Epithelial cell of proximal tubule (primary cell): ENCODE data around the gene IRGQ. TPM values are rescaled to one million over a fixed set of nuclear protein-coding genes. Genes with fewer than 3 reads are reported as not detected.

ENCODE experiments used
- DNase-seq: peaks from one replicate; pipeline ENCODE4 v3.0.0-alpha.2; 2011; ENCODE audit warnings: low read depth
- H3K4me3 ChIP-seq: 2 replicates; pipeline ENCODE4 v1.5.1; 2011; ENCODE audit warnings: low read depth, mild to moderate bottlenecking, low read length
- total RNA-seq: library from RNA; depleted of rRNA; stranded (reverse); fragments of >200 nt; gene quantifications from 2 replicates; pipeline ENCODE4 v1.2.3, GENCODE V29; 2015
- TF ChIP-seq, protein P1 (sequence below): conservative IDR thresholded peaks from 2 replicates; pipeline ENCODE4 v1.5.1; 2012; ENCODE audit warnings: low read depth, mild to moderate bottlenecking, low read length

Gene IRGQ
- total RNA-seq, 1 donor from 2014 or later = 20.8 TPM

DNA sequence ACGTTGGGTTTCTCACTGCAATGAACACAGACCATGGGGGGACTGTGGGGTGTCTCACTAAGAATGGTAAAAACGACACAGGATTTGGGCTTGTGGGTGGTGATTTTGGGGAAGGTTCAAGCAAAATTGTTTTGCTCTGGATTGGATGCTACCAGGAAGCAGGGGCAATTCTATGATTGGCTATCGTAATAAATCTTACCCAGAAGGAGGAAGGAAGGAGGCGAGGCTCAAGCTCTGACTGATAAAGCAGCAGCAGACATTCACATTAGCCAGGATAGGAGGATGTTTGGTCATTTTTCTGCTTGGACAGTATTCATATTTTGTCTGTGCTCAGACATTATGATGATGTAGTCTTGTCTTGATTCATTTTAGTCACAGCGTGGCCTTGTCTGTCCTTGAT lies 1.9 kb upstream of the IRGQ start:
- TF ChIP-seq, protein P1, sequence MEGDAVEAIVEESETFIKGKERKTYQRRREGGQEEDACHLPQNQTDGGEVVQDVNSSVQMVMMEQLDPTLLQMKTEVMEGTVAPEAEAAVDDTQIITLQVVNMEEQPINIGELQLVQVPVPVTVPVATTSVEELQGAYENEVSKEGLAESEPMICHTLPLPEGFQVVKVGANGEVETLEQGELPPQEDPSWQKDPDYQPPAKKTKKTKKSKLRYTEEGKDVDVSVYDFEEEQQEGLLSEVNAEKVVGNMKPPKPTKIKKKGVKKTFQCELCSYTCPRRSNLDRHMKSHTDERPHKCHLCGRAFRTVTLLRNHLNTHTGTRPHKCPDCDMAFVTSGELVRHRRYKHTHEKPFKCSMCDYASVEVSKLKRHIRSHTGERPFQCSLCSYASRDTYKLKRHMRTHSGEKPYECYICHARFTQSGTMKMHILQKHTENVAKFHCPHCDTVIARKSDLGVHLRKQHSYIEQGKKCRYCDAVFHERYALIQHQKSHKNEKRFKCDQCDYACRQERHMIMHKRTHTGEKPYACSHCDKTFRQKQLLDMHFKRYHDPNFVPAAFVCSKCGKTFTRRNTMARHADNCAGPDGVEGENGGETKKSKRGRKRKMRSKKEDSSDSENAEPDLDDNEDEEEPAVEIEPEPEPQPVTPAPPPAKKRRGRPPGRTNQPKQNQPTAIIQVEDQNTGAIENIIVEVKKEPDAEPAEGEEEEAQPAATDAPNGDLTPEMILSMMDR = no peak
- DNase-seq = no peak
- peak overlapping the region; percentile 70 for H3K4me3 ChIP-seq

GRCh38 chr19:43596842-43597461 lies 1.0 kb upstream of the IRGQ start:
- TF ChIP-seq, protein P1 = no peak
- DNase-seq = no peak

DNA sequence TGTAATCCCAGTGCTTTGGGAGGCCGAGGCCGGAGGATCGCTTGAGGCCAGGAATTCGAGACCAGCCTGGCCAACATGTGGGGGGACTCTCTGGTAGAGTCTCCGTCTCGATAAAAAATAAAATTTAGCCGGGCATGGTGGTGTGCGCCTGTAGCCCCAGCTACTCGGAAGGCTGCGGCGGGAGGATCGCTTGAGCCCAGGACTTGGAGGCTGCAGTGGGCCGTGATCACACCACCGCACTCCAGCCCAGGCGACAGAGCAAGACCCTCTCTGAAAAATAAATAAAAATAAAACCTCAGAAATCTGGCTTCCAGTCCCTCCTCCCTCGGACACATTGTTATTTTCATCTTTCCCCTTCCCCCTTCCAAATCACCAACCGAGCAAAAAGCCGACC lies 332 bp downstream of the IRGQ start:
- peak overlapping the region; percentile 80 for H3K4me3 ChIP-seq
- TF ChIP-seq, protein P1 = no peak
- DNase-seq = no peak

More at GRCh38 chr19:43596842-43597461, 1.0 kb upstream of the IRGQ start:
- peak overlapping the region; percentile 70 for H3K4me3 ChIP-seq

GRCh38 chr19:43594710-43595604 lies 977 bp downstream of the IRGQ start:
- H3K4me3 ChIP-seq = peak overlapping the region; percentile 80
- no peak for DNase-seq
- TF ChIP-seq, protein P1 = peak; percentile 89

DNA sequence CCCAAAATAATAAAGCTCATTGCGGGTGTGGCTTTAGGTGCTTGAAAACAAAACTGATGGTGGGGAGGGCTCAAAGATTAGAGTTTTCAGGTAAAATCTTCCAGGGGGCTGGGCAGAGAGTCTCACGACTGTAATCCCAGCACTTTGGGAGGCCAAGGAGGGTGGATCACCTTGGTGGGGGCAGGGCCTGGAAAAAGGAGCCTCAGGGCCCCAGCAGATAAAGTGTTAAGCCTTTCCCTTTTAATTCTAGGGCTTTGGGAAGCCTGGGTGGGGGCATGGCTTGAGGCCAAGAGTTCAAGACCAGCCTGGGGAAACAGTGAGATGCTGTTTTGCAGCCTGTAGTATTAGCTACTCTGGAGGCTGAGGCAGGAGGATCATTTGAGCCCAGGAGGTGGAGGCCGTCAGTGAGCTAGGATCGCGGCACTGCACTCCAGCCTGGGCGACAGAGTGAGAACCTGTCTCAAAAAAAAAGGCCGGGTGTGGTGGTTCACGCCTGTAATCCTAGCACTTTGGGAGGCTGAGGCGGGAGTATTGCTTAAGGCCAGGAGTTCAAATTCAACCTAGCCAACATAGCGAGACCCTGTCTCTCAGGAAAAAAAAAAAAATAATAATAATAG lies 1.7 kb downstream of the IRGQ start:
- peak overlapping the region; percentile 80 for H3K4me3 ChIP-seq
- TF ChIP-seq, protein P1 = no peak
- no peak for DNase-seq

- H3K4me3 ChIP-seq = no peak overlapping the region
- TF ChIP-seq, protein P1 = no peak
- DNase-seq = no peak
Observed at GRCh38 chr19:43592800-43593350, 3.1 kb downstream of the IRGQ start.
